ENCODE results near the gene PDE4D. TPM values are rescaled to one million over a fixed set of nuclear protein-coding genes. Genes with fewer than 3 reads are reported as not detected.
"Not testable (repeated sequence)": the region's sequence is repeated elsewhere in the genome, so short reads cannot be mapped to it uniquely, and the experiment has no call there.

The PDE4D gene
- total and polyA plus RNA-seq, 3 donors from 2014 or later, result 7.8 to 13.9 (median 8.7) TPM

GRCh38 chr5:59596586-59597350 lies 296.8 kb downstream of the PDE4D start:
- Histone ChIP-seq H3K4me1 (no peaks in the 10 kb centered on the region), H3K36me3 (ENCODE audit: low read depth, missing control alignments) (no peaks in the 10 kb centered on the region), H3K27me3 (no peaks in the 10 kb centered on the region), H3K9me3 (no peaks in the 10 kb centered on the region), H3K27ac (no peak overlapping the region), H3K4me3 (no peak overlapping the region)
- 88 to 97% methylated on average over 2 of the region's 2 CpGs for WGBS, 2 donors
- intact Hi-C loops (cut with DNase I; ENCODE audit: low total_unique reads), result no loop called here
- DNase-seq, result no peak
- TF ChIP-seq, protein P1, sequence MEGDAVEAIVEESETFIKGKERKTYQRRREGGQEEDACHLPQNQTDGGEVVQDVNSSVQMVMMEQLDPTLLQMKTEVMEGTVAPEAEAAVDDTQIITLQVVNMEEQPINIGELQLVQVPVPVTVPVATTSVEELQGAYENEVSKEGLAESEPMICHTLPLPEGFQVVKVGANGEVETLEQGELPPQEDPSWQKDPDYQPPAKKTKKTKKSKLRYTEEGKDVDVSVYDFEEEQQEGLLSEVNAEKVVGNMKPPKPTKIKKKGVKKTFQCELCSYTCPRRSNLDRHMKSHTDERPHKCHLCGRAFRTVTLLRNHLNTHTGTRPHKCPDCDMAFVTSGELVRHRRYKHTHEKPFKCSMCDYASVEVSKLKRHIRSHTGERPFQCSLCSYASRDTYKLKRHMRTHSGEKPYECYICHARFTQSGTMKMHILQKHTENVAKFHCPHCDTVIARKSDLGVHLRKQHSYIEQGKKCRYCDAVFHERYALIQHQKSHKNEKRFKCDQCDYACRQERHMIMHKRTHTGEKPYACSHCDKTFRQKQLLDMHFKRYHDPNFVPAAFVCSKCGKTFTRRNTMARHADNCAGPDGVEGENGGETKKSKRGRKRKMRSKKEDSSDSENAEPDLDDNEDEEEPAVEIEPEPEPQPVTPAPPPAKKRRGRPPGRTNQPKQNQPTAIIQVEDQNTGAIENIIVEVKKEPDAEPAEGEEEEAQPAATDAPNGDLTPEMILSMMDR (IDR thresholded peaks at IDR 0.05), result no peak
- no peak for TF ChIP-seq POLR2A (IDR thresholded peaks at IDR 0.05)

GRCh38 chr5:59594118-59594517 lies 299.4 kb downstream of the PDE4D start:
- H3K4me3 ChIP-seq; DNase-seq; H3K9me3 ChIP-seq; H3K27me3 ChIP-seq; H3K36me3 ChIP-seq (ENCODE audit: low read depth, missing control alignments); intact Hi-C loops (cut with DNase I; ENCODE audit: low total_unique reads); H3K27ac ChIP-seq; H3K4me1 ChIP-seq: not testable (repeated sequence)
- WGBS, 2 donors, result 83 to 92% methylated on average over 5 of the region's 5 CpGs

DNA sequence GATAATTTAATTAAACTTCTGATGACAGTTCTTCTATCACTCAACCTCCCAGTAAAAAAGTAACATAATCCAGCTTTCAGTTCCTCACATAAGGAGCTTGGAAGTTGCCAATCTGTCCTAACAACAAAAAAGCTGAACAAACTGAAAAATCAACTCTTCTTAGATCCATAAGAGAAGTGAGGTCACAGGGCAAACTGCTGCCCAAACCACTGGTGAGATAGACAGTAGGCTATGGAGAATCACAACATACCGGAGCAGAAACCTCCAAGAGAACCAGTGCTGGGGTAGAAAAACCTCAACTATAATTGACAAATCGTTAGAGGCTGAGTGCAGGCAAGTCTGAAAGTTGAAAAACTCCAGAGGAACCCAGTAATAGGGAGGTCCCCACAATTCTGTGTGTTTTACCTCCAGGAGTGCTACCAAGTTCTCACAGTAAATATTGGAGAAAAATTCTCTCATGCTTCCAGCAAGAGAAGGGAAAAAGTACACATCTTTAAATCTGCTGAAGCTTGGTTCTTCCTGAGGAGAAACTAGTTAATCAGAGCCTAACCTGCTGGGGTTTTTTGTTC lies 300.0 kb downstream of the PDE4D start:
- no peaks in the 10 kb centered on the region for H3K9me3 ChIP-seq
- DNase-seq, result no peak
- 91 to 97% methylated on average over 2 of the region's 2 CpGs for WGBS, 2 donors
- H3K27me3 ChIP-seq, result no peaks in the 10 kb centered on the region
- no peak overlapping the region for H3K27ac ChIP-seq
- intact Hi-C loops (cut with DNase I; ENCODE audit: low total_unique reads), result no loop called here
- no peaks in the 10 kb centered on the region for H3K36me3 ChIP-seq (ENCODE audit: low read depth, missing control alignments)
- H3K4me1 ChIP-seq, result no peaks in the 10 kb centered on the region
- H3K4me3 ChIP-seq, result no peak overlapping the region
- TF ChIP-seq POLR2A (IDR thresholded peaks at IDR 0.05), result no peak
- TF ChIP-seq, protein P1 (IDR thresholded peaks at IDR 0.05), result no peak

DNA sequence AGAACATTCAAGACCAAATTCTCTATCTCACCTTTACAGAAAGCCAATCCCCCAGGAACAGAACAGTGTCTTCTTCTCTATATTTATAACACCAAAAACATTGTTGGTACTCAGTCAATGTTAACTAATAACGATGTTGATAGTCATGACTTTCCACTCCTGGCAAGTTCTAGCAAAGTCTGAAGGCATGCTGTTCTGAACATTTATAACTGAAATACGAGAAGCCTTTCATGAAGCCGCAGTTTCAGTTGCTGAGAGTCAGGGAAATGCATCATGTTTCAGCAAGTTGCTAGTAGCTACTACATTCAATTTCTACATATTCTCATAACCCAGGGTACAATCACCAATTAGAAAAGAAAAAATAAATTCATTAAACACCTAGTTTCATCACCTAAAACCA lies 301.4 kb downstream of the PDE4D start:
- Histone ChIP-seq H3K27ac (no peak overlapping the region), H3K4me1 (no peaks in the 10 kb centered on the region), H3K27me3 (no peaks in the 10 kb centered on the region), H3K36me3 (ENCODE audit: low read depth, missing control alignments) (no peaks in the 10 kb centered on the region), H3K4me3 (no peak overlapping the region), H3K9me3 (no peaks in the 10 kb centered on the region)
- 38 to 42% methylated on average over 3 of the region's 3 CpGs for WGBS, 2 donors
- intact Hi-C loops (cut with DNase I; ENCODE audit: low total_unique reads), result no loop called here
- no peak for DNase-seq
- no peak for TF ChIP-seq POLR2A (IDR thresholded peaks at IDR 0.05)

DNA sequence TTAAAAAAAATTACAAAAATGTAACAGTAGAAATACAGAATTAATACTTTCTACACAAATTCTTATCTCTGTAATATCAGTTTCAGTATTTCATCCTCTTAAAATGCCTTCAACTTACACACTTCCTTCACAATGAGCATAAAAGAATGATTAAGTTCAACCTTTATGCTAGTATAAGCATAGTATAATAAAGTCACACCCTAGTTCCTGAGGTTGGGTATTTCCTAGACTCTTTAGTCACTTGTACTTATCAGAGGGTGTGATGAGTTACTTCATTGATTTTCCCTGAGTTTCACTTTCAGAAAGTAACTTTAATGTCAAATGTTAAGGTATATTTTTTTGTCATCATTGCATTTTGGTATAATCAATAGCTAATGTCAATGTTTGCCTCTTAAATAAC lies 302.4 kb downstream of the PDE4D start:
- no peaks in the 10 kb centered on the region for H3K27me3 ChIP-seq
- no peak overlapping the region for H3K4me3 ChIP-seq
- H3K4me1 ChIP-seq, result no peaks in the 10 kb centered on the region
- no peak overlapping the region for H3K27ac ChIP-seq
- no peaks in the 10 kb centered on the region for H3K9me3 ChIP-seq
- no peaks in the 10 kb centered on the region for H3K36me3 ChIP-seq (ENCODE audit: low read depth, missing control alignments)
- intact Hi-C loops (cut with DNase I; ENCODE audit: low total_unique reads), result no loop called here
- TF ChIP-seq, protein P1 (IDR thresholded peaks at IDR 0.05), result no peak
- TF ChIP-seq POLR2A (IDR thresholded peaks at IDR 0.05), result no peak
- DNase-seq, result no peak

GRCh38 chr5:59588922-59589321 lies 304.6 kb downstream of the PDE4D start:
- Histone ChIP-seq H3K4me3 (no peak overlapping the region), H3K36me3 (ENCODE audit: low read depth, missing control alignments) (no peaks in the 10 kb centered on the region), H3K27ac (no peak overlapping the region), H3K27me3 (no peaks in the 10 kb centered on the region), H3K9me3 (no peaks in the 10 kb centered on the region), H3K4me1 (no peaks in the 10 kb centered on the region)
- intact Hi-C loops (cut with DNase I; ENCODE audit: low total_unique reads), result no loop called here
- no peak for TF ChIP-seq POLR2A (IDR thresholded peaks at IDR 0.05)
- TF ChIP-seq, protein P1 (IDR thresholded peaks at IDR 0.05), result no peak
- DNase-seq, result no peak
